Lung (tissue), 12 donors: Measurements from ENCODE around the gene DENND4B. TPM values are rescaled to one million over a fixed set of nuclear protein-coding genes. Genes with fewer than 3 reads are reported as not detected.

Source experiments
- ATAC-seq: fragments of 200-7000 bp; cut with Tn5 transposase; one replicate; pipeline ENCODE4 v1.9.1; 2020; ENCODE audit warnings: moderate number of reproducible peaks; ENCODE audit not compliant: insufficient read depth, low FRiP score
- DNase-seq, 3 donors: peaks; one replicate each; pipeline ENCODE4 v3.0.0-alpha.2; 2013 to 2017
- H3K27ac ChIP-seq, 2 donors: one replicate each; pipeline ENCODE4 v1.5.1; 2013; ENCODE audit warnings: mild to moderate bottlenecking in 2 of 2, moderate library complexity in 2 of 2, control low read depth in 1 of 2, inconsistent platforms in 1 of 2, low read depth in 1 of 2, low read length in 1 of 2
- H3K27me3 ChIP-seq, 3 donors: one replicate each; pipeline ENCODE4 v1.5.1; 2013; ENCODE audit warnings: low read length in 2 of 3; ENCODE audit not compliant: control insufficient read depth in 3 of 3, insufficient read depth in 3 of 3
- H3K36me3 ChIP-seq, 4 donors: one replicate each; pipeline ENCODE4 v1.5.1; 2013; ENCODE audit warnings: low read length in 4 of 4, mild to moderate bottlenecking in 1 of 4, moderate library complexity in 1 of 4; ENCODE audit not compliant: control insufficient read depth in 4 of 4, insufficient read depth in 4 of 4
- H3K4me1 ChIP-seq, 5 donors: one replicate each; pipeline ENCODE4 v1.5.1; 2013; ENCODE audit warnings: low read length in 5 of 5, mild to moderate bottlenecking in 2 of 5, moderate library complexity in 1 of 5; ENCODE audit not compliant: control insufficient read depth in 5 of 5, insufficient read depth in 5 of 5
- H3K4me3 ChIP-seq: one replicate; pipeline ENCODE4 v1.5.1; 2013; ENCODE audit warnings: mild to moderate bottlenecking, control low read depth, moderate library complexity
- H3K9ac ChIP-seq, 2 donors: one replicate each; pipeline ENCODE4 v1.5.1; 2013; ENCODE audit warnings: low read length in 2 of 2, control low read depth in 1 of 2; ENCODE audit not compliant: insufficient read depth in 1 of 2
- H3K9me3 ChIP-seq, 4 donors: one replicate each; pipeline ENCODE4 v1.5.1; 2013; ENCODE audit warnings: low read length in 3 of 4, mild to moderate bottlenecking in 1 of 4, moderate library complexity in 1 of 4; ENCODE audit not compliant: control insufficient read depth in 4 of 4, insufficient read depth in 3 of 4
- WGBS, 2 donors: extraction: QIAGEN DNeasy Blood & Tissue Kit; methylation state at CpG; one replicate each; pipeline ENCODE4 v1.1.7; 2013; 5-methylcytosine and 5-hydroxymethylcytosine counted together
- polyA plus RNA-seq, 2 donors: library from polyadenylated mRNA; stranded (reverse); fragments of 200-250 nt; gene quantifications; one replicate each; pipeline ENCODE4 v1.2.1, GENCODE V29; 2013
- total RNA-seq, 2 donors: library from RNA; depleted of rRNA in 1 of 2; stranded (reverse); fragments of >200 nt in 1 of 2; gene quantifications; one replicate each; pipeline ENCODE4 v1.2.1, GENCODE V29; 2014 to 2021
- TF ChIP-seq, protein P1 (sequence below): IDR thresholded peaks from 2 replicates; pipeline ENCODE4 v1.5.1; 2012; ENCODE audit warnings: mild to moderate bottlenecking; ENCODE audit errors: control extremely low read depth, extremely low read depth
- donor health status: control.
- donor health status: control.
- donor health status: Bipolar disorder and iron deficiency.
- donor health status: healthy.
- donor health status: DM: yes; HTN: yes; CAD: no.

The DENND4B gene
- total and polyA plus RNA-seq, 4 donors, result 40.5 to 84.7 (median 59.4) TPM

- WGBS, 2 donors, result 93 to 95% methylated on average over 12 to 14 of the region's 14 CpGs
- no peak overlapping the region for H3K9ac ChIP-seq
- TF ChIP-seq, protein P1, sequence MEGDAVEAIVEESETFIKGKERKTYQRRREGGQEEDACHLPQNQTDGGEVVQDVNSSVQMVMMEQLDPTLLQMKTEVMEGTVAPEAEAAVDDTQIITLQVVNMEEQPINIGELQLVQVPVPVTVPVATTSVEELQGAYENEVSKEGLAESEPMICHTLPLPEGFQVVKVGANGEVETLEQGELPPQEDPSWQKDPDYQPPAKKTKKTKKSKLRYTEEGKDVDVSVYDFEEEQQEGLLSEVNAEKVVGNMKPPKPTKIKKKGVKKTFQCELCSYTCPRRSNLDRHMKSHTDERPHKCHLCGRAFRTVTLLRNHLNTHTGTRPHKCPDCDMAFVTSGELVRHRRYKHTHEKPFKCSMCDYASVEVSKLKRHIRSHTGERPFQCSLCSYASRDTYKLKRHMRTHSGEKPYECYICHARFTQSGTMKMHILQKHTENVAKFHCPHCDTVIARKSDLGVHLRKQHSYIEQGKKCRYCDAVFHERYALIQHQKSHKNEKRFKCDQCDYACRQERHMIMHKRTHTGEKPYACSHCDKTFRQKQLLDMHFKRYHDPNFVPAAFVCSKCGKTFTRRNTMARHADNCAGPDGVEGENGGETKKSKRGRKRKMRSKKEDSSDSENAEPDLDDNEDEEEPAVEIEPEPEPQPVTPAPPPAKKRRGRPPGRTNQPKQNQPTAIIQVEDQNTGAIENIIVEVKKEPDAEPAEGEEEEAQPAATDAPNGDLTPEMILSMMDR, result no peak
- no peaks in the 10 kb centered on the region for H3K27me3 ChIP-seq
- H3K36me3 ChIP-seq, result peaks cover 15 to 68% (median 44%) of the 10 kb centered on the region in 4 donors
- H3K27ac ChIP-seq, result no peak overlapping the region
- peaks cover 0 to 3% (median 0%) of the 10 kb centered on the region in 5 donors for H3K4me1 ChIP-seq
- no peaks in the 10 kb centered on the region for H3K9me3 ChIP-seq
- H3K4me3 ChIP-seq, result no peak overlapping the region
- no peak for DNase-seq
- no peak for ATAC-seq
Measured at GRCh38 chr1:153933430-153933829, 13.1 kb downstream of the DENND4B start.

DNA sequence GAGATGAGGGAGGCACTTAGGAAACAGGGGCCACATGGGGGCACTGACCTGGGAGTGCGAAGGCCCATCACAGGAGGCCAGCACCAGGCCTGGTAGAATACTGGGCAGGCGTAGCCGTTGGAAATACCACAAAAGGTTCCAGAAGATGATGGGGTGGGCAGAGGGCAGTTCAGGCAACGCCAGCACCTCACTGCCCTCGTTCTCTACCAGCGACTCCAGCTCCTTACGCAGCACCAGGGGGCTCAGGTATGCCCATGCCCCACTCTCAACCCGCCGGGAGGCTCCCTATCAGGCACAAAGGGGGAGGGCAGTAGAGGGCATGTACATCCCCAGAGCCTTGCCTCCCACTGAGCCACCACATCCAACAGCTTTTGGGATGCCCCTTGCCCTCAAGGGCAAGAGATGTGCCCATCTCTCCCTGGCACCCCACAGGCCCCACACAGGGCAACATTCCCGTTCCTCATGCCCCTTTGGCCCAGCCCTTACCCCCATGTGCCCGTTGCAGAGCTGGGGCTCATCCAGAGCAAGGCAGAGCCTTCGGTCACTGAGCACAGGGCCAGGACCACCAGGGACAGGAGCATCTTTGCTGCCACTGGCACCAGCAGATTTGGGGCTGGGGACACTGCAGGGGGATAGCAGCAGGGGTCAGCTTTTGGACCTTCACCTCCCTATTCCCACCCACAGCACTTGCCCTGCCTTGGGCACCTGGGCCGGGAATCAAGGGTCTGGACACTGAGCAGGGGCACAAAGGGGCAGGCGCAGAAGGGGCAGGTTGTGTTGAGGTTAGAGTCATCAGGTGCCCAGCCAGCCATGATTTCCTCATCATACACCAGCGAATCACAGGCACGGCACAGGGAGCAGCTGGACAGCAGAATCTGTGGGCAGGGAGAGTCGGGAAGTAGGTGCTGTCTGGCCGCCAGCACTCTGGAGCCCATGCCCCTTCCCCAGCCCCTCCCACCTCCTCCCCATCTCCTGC lies 14.1 kb downstream of the DENND4B start:
- H3K4me3 ChIP-seq, result no peak overlapping the region
- no peaks in the 10 kb centered on the region for H3K9me3 ChIP-seq
- peaks cover 0 to 4% (median 0%) of the 10 kb centered on the region in 5 donors for H3K4me1 ChIP-seq
- H3K9ac ChIP-seq, result no peak overlapping the region
- TF ChIP-seq, protein P1, result no peak
- H3K36me3 ChIP-seq, result peaks cover 15 to 63% (median 39%) of the 10 kb centered on the region in 4 donors
- H3K27ac ChIP-seq, result no peak overlapping the region
- WGBS, 2 donors, result 96 to 97% methylated on average over 18 of the region's 18 CpGs
- DNase-seq, result no peak
- no peaks in the 10 kb centered on the region for H3K27me3 ChIP-seq
- ATAC-seq, result no peak

- Histone ChIP-seq H3K4me1 (peaks cover 0 to 5% (median 0%) of the 10 kb centered on the region in 5 donors), H3K4me3 (no peak overlapping the region), H3K27me3 (no peaks in the 10 kb centered on the region), H3K36me3 (peaks cover 10 to 45% (median 21%) of the 10 kb centered on the region in 4 donors), H3K27ac (no peak overlapping the region), H3K9me3 (no peaks in the 10 kb centered on the region), H3K9ac (no peak overlapping the region)
- DNase-seq, result no peak
- TF ChIP-seq, protein P1, result no peak
- no peak for ATAC-seq
- WGBS, 2 donors, result 88 to 91% methylated on average over 13 to 14 of the region's 14 CpGs
Measured at GRCh38 chr1:153929981-153930948, 16.3 kb downstream of the DENND4B start.
